GM23248 (cell line): Measurements from ENCODE around the gene B2M.

Experiments used
- EZH2 ChIP-seq: fragments of 200-600 bp; sonication (generic); IDR thresholded peaks from 2 replicates; pipeline ENCODE4 v1.6.1; 2018; ENCODE audit warnings: antibody characterized with exemption, mild to moderate bottlenecking; ENCODE audit not compliant: insufficient read depth, poor library complexity, severe bottlenecking
- EZH2phosphoT487 ChIP-seq: fragments of 200-600 bp; sonication (generic); IDR thresholded peaks from 2 replicates; pipeline ENCODE4 v1.6.1; 2018; ENCODE audit warnings: antibody characterized with exemption, moderate library complexity, mild to moderate bottlenecking, low read depth; ENCODE audit not compliant: insufficient read depth

DNA sequence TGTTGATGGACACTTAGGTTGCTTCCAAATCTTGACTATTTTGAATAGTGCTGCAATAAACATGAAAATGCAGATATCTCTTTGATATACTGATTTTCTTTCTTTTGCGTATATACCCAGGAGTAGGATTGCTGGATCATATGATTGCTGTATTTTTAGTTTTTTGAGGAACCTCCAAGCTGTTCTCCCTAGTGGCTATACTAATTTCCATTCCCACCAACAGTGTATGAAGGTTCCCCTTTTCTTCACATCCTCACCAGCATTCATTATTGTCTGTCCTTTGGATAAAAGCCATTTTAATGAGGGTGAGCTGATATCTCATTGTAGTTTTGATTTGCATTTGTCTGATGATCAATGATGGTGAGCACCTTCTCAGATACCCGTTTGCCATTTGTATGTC is 12.7 kb upstream of the B2M start:
- TF ChIP-seq EZH2phosphoT487 (no peak), EZH2 (no peak)
